Suprapubic skin (tissue), 4 donors: Measurements from ENCODE around the gene NCBP3.

Experiments used
- CTCF ChIP-seq, 2 donors: fragments of 200-600 bp in 1 of 2; fragments of 450-650 bp in 1 of 2; sonication (generic) in 1 of 2; IDR thresholded peaks; one replicate each; pipeline ENCODE4 v1.5.1; 2016 to 2019; ENCODE audit warnings: antibody characterized with exemption in 2 of 2, mild to moderate bottlenecking in 1 of 2, moderate library complexity in 1 of 2
- EP300 ChIP-seq: sonication (generic); formaldehyde crosslinking; IDR thresholded peaks from one replicate; pipeline ENCODE4 v1.6.1; 2017; ENCODE audit warnings: antibody characterized with exemption
- POLR2A ChIP-seq, 2 donors: fragments of 450-650 bp; IDR thresholded peaks; one replicate each; pipeline ENCODE4 v1.6.1; 2017; ENCODE audit warnings: antibody characterized with exemption in 2 of 2, mild to moderate bottlenecking in 2 of 2, moderate library complexity in 2 of 2
- POLR2AphosphoS5 ChIP-seq, 3 donors: sonication (generic); formaldehyde crosslinking; IDR thresholded peaks; one replicate each; pipeline ENCODE4 v1.6.1; 2017; ENCODE audit warnings: antibody characterized with exemption in 3 of 3

- no peak for TF ChIP-seq CTCF (IDR thresholded peaks at IDR 0.05)
- TF ChIP-seq EP300, result no peak
- no peak for TF ChIP-seq POLR2A (IDR thresholded peaks at IDR 0.05)
- no peak for TF ChIP-seq POLR2AphosphoS5 (IDR thresholded peaks at IDR 0.05)
Measured at GRCh38 chr17:3777366-3778120, 68.5 kb downstream of the NCBP3 start.
